HG02943 (cell line): ENCODE measurements around the gene C1orf21.

ENCODE experiments used
- ATAC-seq: cut with Tn5 transposase; IDR thresholded peaks from one replicate; pipeline ENCODE4 v1.9.1; 2021; ENCODE audit warnings: mild to moderate bottlenecking, low read depth, moderate library complexity; ENCODE audit not compliant: unreplicated experiment

Gene C1orf21

DNA sequence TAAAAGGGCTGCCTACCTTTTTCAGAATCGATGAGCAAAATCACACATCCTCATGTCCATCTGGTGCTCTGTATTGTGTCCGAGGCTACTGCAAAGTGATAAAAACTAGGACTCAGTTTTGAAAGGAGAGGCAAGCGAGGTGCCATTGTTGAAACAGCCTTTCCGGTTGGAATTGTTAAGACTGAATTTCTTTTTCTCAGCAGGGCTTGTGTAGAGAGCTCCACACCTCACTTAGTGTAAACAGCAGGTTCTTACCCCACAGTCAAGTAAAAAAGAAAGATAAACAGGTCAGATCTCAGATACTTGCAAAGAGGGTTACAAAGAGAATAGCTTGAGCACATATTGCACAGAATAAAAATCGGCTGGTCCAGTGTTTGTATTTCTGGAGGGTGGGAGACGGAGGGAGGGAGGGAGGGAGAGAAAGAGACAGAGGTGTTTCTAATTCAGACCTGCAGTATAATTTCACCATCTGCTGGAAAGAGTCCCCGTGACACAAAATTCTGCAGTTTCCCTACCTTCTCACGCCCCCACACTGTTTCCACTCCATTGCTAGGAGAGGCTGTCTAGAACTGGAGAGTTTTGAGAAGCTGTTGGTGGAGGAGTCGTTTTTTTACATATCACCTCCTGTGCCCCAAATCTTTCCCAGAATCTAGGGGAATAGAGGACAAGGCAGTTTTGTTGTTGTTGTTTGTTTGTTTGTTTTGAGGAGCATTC, 285.3 kb downstream of the C1orf21 start:
- ATAC-seq, result no peak

GRCh38 chr1:184673305-184673704, 286.5 kb downstream of the C1orf21 start:
- no peak for ATAC-seq

- ATAC-seq, result no peak
Observed at GRCh38 chr1:184677344-184677743, 290.5 kb downstream of the C1orf21 start.
